ENCODE measurements around the gene MARCOL.
"Not testable (repeated sequence)": the region's sequence is repeated elsewhere in the genome, so short reads cannot be mapped to it uniquely, and the experiment has no call there.

The MARCOL gene

DNA sequence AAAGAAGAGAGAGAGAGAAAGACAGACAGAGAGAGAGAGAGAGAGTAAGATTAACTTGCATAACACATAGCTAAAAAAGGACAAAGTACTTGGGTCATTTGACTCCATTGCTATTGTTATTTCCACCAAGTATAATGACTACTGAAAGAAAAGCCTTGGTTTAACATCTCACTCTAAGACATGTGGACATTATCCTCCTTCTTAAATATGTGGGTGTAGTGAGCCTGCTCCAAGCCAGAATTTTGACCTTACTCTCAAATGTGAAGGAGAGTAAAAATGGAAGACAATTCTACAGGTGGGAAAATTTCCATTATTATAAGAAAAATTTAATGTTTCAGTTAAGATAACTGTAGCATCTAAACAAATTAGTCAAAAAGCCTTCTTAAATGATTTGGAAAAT lies 8.5 kb upstream of the MARCOL start:
- Mint-ChIP-seq H3K27me3 (peaks cover 7% of the 10 kb centered on the region), H3K4me1 (ENCODE audit: low read depth) (no peaks in the 10 kb centered on the region), H3K36me3 (no peaks in the 10 kb centered on the region), H3K4me3 (no peak overlapping the region), H3K27ac (no peak overlapping the region), H3K9me3 (ENCODE audit: low read depth) (no peaks in the 10 kb centered on the region)

DNA sequence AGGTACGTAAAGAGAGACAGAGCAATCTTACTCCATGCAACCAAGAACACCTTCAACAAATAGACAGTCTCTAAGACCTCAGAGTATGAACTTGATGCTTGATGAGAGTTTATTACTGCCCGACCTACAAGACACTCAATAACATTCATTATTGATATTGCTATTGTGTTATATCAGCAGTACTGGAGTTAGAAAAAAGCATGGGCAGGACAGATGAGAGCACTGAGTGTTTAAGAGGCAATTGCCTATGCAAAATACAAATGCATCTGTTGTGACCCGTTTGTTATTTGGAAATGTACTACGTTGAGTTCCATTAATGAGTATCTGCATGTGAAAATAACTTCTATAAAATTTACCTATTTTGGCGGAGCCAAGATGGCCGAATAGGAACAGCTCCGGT lies 8.1 kb upstream of the MARCOL start:
- Mint-ChIP-seq H3K9me3 (ENCODE audit: low read depth) (no peaks in the 10 kb centered on the region), H3K36me3 (no peaks in the 10 kb centered on the region), H3K27me3 (peaks cover 7% of the 10 kb centered on the region), H3K27ac (no peak overlapping the region), H3K4me3 (no peak overlapping the region), H3K4me1 (ENCODE audit: low read depth) (no peaks in the 10 kb centered on the region)

DNA sequence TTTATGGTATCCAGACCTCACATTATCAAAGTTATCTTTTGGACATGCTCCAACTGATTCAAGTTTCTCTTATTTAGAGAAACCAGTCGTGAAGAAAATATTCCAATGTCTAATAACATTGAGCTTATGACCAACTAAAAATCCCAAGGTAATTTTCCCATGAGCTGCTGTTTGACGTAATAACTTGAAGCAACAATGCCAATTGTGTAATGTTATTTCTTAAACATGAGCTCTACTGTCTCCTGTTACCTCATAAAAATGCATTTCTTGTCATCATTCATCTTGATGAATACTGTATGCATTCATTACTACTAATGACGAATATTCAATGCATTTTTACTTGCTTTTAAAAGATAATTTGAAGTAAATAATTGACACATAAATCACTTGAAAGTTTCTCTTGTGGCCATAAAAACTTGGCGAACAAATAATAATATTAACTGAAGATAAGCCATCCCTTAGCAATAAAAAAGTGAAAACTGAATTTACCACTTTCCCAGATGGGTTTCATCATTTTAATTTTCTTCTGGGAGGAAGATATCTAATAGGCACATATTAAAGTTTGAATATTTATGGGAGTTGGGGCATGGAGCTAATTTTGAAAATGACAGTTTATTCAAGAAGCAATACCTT lies 424 bp upstream of the MARCOL start:
- no peaks in the 10 kb centered on the region for H3K9me3 Mint-ChIP-seq (ENCODE audit: low read depth)

DNA sequence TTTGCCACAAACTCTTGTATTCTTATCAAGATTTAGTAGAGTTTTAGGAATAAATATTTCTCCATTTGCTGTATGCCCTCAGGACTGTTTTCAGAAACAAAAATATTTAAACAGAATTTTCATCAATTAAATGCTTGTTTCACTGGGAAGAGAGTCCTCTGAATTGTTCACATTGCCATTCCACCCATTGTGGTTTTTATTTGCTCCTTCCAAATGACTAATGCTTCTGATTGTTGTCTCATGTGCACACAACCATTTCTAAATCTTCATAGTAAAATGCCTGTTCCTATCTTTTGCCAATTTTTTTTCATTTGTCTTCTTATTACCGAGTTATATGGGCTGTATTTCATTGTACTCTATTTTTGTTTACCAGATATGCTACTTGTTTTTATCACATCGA lies 10.6 kb downstream of the MARCOL start:
- H3K4me3 Mint-ChIP-seq: no peak overlapping the region
- H3K9me3 Mint-ChIP-seq (ENCODE audit: low read depth): peaks cover 8% of the 10 kb centered on the region
- no peak overlapping the region for H3K27ac Mint-ChIP-seq
- H3K27me3 Mint-ChIP-seq: peaks cover 1% of the 10 kb centered on the region
- no peaks in the 10 kb centered on the region for H3K4me1 Mint-ChIP-seq (ENCODE audit: low read depth)
- no peaks in the 10 kb centered on the region for H3K36me3 Mint-ChIP-seq

More for the DNA sequence above, 424 bp upstream of the MARCOL start:
- no peak overlapping the region for H3K4me3 Mint-ChIP-seq
- no peaks in the 10 kb centered on the region for H3K27me3 Mint-ChIP-seq
- H3K27ac Mint-ChIP-seq: no peak overlapping the region
- H3K4me1 Mint-ChIP-seq (ENCODE audit: low read depth): no peaks in the 10 kb centered on the region
- H3K36me3 Mint-ChIP-seq: no peaks in the 10 kb centered on the region

DNA sequence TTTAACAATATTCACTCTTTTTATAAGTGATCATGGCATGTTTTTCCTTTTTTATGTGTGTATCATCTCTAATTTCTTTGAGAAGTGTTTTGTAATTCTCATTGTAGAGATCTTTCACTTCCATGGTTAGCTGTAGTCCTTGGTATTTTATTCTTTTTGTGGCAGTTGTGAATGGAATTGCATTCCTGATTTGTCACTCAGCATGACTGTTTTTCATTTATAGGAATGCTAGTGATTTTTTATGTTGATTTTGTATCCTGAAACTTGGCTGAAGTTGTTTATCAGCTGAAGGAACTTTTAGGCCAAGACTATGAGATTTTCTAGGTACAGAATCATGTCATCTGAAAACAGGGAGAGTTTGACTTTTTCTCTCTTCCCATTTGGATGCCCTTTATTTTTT lies 17.1 kb downstream of the MARCOL start:
- Mint-ChIP-seq H3K4me1 (ENCODE audit: low read depth) (no peaks in the 10 kb centered on the region), H3K36me3 (peaks cover 2% of the 10 kb centered on the region), H3K27me3 (peaks cover 1% of the 10 kb centered on the region), H3K9me3 (ENCODE audit: low read depth) (peaks cover 23% of the 10 kb centered on the region), H3K27ac (no peak overlapping the region), H3K4me3 (no peak overlapping the region)

DNA sequence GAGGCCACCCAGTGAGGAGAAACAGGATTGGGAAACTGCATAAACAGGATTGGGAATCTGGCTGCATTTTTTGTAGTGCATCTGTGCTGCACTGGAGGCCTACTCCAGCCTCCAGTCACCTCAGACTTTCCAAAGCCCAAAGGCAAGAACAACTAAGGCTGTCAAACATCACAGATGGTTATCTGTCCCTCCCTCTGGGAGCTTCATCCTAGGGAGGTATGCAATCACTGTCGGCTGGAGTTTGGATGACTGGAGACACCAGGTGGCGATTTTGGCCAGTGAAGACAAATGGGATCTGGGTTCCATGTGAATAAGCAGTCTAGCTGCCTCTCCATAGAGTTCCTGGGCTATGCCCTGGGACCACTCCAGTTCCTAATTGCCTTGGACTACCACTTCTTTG lies 21.0 kb downstream of the MARCOL start:
- no peaks in the 10 kb centered on the region for H3K4me1 Mint-ChIP-seq (ENCODE audit: low read depth)
- H3K27ac Mint-ChIP-seq: no peak overlapping the region
- peaks cover 2% of the 10 kb centered on the region for H3K36me3 Mint-ChIP-seq
- peaks cover 4% of the 10 kb centered on the region for H3K27me3 Mint-ChIP-seq
- peaks cover 18% of the 10 kb centered on the region for H3K9me3 Mint-ChIP-seq (ENCODE audit: low read depth)
- H3K4me3 Mint-ChIP-seq: no peak overlapping the region

DNA sequence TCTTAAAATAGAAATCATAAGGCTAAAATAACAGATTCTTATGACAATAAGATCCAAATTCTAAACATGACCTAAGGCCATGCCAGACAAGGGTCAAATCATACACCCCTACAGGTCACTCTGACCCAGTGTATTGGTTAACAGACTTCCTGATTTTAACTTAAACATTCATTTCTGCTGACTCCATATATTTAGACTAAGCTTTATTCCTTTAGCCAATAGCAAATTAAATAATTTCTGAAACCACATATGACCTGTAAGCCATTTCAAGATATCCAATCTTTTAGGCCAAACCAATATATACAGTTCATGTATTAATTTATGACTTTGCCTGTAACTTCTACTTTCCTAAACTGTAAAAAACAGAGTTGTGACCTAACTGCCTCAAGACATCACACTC lies 22.9 kb downstream of the MARCOL start:
- Mint-ChIP-seq H3K36me3 (peaks cover 2% of the 10 kb centered on the region), H3K4me3 (no peak overlapping the region), H3K27me3 (peaks cover 4% of the 10 kb centered on the region), H3K4me1 (ENCODE audit: low read depth) (no peaks in the 10 kb centered on the region), H3K9me3 (ENCODE audit: low read depth) (peaks cover 21% of the 10 kb centered on the region), H3K27ac (no peak overlapping the region)

DNA sequence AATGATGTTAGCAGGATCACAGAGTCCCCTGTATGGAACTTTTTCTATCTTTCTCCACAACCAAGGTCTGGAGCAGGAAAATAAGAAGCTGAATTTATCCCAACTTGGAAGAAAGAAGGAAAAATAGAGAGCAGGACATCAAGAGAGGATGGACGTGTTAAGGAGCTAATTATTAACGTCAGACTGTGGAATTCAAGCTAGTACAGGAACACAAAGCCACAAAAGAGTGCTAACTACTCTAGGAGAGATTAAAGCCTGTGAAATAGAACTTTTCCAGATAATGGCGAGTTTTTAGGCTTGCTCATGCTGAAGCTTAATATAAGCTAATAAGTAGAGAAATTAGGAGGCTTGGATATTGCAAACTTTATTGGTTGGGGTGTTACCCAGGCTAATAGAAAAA lies 29.6 kb downstream of the MARCOL start:
- H3K36me3 Mint-ChIP-seq: no peaks in the 10 kb centered on the region
- H3K4me3 Mint-ChIP-seq: no peak overlapping the region
- no peaks in the 10 kb centered on the region for H3K4me1 Mint-ChIP-seq (ENCODE audit: low read depth)
- no peak overlapping the region for H3K27ac Mint-ChIP-seq
- peaks cover 4% of the 10 kb centered on the region for H3K9me3 Mint-ChIP-seq (ENCODE audit: low read depth)
- H3K27me3 Mint-ChIP-seq: peaks cover 2% of the 10 kb centered on the region

DNA sequence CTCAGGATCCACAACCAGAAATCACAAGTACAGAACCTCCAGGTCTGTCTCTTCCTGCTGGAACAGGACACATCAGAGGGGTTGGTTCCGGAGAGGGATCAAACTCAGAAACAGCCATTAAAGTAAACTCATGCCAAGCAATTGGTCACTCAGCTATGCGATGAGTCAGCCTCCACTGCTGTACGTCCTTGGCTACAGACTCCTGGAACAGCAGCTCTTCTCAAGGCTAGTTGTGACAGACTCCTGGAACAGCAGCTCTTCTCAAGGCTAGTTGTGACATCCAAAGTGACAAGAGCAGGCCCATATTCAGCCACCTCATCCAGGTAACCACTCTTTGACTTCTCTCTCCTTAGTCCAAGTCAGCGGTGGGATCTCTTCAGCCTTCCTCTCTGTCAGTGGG lies 30.2 kb downstream of the MARCOL start, which contains the start of gene SPINK13:
Gene SPINK13, plus strand, starts transcription at position 229 of the 400 bp plus-strand sequence. CDS start 1,279 bp downstream, outside the sequence.
- no peaks in the 10 kb centered on the region for H3K4me1 Mint-ChIP-seq (ENCODE audit: low read depth)

DNA sequence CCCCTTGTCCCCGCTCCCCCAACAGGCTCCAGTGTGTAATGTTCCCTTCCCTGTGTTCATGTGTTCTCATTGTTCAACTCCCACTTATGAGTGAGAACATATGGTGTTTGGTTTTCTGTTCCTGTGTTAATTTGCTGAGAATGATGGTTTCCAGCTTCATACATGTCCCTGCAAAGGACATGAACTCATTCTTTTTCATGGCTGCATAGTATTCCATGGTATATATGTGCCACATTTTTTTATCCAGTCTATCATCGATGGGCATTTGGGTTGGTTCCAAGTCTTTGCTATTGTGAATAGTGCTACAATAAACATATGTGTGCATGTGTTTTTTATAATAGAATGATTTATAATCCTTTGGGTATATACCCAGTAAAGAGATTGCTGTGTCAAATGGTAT lies 36.8 kb downstream of the MARCOL start:
- not testable (repeated sequence) for H3K36me3 Mint-ChIP-seq; H3K4me1 Mint-ChIP-seq (ENCODE audit: low read depth); H3K4me3 Mint-ChIP-seq; H3K27ac Mint-ChIP-seq; H3K27me3 Mint-ChIP-seq
- H3K9me3 Mint-ChIP-seq (ENCODE audit: low read depth): peaks cover 21% of the 10 kb centered on the region

More for the DNA sequence above, 30.2 kb downstream of the MARCOL start, which contains the start of gene SPINK13:
- no peaks in the 10 kb centered on the region for H3K36me3 Mint-ChIP-seq
- peaks cover 2% of the 10 kb centered on the region for H3K27me3 Mint-ChIP-seq
- peaks cover 4% of the 10 kb centered on the region for H3K9me3 Mint-ChIP-seq (ENCODE audit: low read depth)
- no peak within 1 kb of the TSS for H3K27ac Mint-ChIP-seq
- no peak within 1 kb of the TSS for H3K4me3 Mint-ChIP-seq

DNA sequence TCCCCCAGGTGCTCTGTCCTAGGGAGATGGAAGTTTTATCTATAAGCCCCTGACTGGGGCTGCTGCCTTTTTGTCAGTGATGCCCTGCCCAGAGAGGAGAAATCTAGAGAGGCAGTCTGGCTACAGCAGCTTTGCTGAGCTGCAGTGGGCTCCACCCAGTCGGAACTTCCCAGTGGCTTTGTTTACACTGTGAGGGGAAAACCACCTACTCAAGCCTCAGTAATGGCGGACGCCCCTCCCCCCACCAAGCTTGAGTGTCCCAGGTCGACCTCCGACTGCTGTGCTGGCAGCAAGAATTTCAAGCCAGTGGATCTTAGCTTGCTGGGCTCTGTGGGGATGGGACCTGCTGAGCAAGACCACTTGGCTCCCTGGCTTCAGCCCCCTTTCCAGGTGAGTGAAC lies 42.6 kb downstream of the MARCOL start:
- not testable (repeated sequence) for H3K4me3 Mint-ChIP-seq; H3K27ac Mint-ChIP-seq; H3K27me3 Mint-ChIP-seq; H3K36me3 Mint-ChIP-seq; H3K4me1 Mint-ChIP-seq (ENCODE audit: low read depth)
- peaks cover 19% of the 10 kb centered on the region for H3K9me3 Mint-ChIP-seq (ENCODE audit: low read depth)

DNA sequence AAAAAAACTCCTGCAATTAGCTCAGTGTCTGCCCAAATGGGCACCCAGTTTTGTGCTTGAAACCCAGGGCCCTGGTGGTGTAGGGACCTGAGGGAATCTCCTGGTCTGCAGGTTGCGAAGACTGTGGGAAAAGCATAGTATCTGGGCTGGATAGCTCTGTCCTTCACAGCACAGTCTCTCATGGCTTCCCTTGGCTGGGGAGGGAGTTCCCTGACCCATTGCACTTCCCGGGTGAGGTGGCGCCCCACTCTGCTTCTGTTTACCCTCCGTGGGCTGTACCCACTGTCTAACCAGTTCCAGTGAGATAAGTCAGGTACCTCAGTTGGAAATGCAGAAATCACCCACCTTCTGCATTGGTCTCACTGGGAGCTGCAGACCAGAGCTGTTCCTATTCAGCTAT lies 43.0 kb downstream of the MARCOL start:
- H3K9me3 Mint-ChIP-seq (ENCODE audit: low read depth): peaks cover 19% of the 10 kb centered on the region
- H3K4me1 Mint-ChIP-seq (ENCODE audit: low read depth); H3K27me3 Mint-ChIP-seq; H3K4me3 Mint-ChIP-seq; H3K27ac Mint-ChIP-seq; H3K36me3 Mint-ChIP-seq: not testable (repeated sequence)

DNA sequence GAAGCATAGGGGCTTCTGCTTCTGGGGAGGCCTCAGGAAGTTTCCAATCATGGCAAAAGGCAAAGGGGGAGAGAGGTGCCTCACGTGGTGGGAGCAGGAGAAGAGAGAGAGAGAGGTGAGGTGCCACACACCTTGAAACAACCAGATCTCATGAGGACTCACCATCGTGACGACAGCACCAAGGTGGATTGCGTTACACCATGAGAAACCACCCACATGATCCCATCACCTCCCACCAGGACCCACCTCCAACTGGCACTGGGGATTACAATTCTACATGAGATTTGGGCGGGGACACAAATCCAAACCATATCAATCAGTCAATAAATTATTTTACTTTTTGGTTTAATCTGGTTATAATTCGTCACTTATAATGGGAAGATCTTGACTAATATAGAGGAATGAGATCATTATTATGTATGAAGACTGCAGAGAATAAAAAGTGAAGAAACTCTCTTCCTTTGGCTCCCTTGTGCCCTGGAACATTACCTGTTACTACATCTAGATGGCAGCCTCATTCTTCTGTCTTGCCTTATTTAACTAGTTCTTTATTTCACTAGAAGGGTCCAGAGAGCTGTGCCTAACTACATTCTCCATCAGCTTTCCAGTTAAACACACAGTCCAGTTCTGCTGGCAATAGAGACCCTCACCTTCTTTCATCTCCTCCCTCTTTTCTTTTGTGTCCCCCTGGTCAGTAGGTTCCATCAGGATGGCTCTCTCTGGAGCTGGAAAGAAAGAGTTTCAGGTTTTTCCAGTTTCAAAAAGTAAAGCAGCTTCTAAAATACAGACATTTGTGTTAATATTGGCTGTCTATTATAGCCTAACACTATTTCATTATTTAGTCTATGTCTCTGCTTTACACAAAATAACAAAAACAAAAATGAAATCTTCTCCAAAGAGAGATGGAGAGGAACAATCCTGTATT lies 52.2 kb downstream of the MARCOL start:
- no peaks in the 10 kb centered on the region for H3K9me3 Mint-ChIP-seq (ENCODE audit: low read depth)
- H3K27me3 Mint-ChIP-seq: peaks cover under 1% of the 10 kb centered on the region
- H3K4me1 Mint-ChIP-seq (ENCODE audit: low read depth): no peaks in the 10 kb centered on the region
- H3K4me3 Mint-ChIP-seq: no peak overlapping the region
- H3K27ac Mint-ChIP-seq: no peak overlapping the region
- H3K36me3 Mint-ChIP-seq: peaks cover under 1% of the 10 kb centered on the region

Measured in activated naive CD8-positive, alpha-beta T cell (primary cell).